Tongue (tissue), 2 donors: ENCODE data around the gene HTT. TPM values are rescaled to one million over a fixed set of nuclear protein-coding genes. Genes with fewer than 3 reads are reported as not detected.

Source experiments
- DNase-seq: peaks from one replicate; pipeline ENCODE4 v3.0.0-alpha.2; 2015
- total RNA-seq: library from RNA; depleted of rRNA; stranded (reverse); fragments of >200 nt; gene quantifications from one replicate; pipeline ENCODE4 v1.2.3, GENCODE V29; 2014

Gene HTT
- total RNA-seq, 1 donor from 2014 or later = 69.3 TPM

DNA sequence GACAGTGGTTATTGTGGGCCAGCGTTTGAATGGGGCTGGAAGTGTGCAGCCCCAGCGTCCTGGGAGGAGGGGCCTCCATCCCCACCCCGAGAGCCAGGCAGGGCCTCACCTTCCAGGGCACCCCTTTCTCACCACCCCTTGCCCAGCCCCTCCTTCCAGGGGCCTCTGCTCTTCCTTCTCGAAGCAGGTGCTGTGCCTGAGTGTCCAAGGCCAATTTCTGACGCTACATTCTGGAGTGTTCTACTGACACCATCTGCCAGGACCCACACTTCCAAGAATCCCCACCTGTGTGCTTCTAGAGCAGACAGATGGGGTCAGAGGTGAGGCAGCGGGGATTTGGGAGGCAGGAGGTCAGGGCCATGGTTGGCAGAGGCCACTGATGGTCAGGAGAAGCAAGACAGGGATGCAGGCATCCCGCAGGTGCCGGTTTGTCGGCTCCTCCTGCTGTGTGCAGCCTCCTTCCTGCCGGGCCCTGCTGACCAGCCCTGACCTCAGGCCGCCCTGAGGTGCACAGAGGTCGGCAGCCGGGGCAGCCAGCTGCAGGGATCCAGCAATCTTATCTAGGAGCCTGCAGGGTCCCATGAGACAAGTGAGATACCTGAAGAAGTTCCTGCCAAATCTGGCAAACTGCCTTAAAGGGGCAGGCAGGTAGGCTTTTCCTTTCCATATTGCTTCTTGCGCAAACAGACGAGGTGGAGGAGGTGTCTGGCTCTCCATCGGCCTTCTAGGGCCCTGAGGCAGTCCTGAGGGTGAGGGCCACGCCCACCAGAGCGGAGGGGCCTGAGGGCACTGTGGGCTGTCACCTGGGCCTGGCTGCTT lies 193.3 kb downstream of the HTT start:
- no peak for DNase-seq

DNA sequence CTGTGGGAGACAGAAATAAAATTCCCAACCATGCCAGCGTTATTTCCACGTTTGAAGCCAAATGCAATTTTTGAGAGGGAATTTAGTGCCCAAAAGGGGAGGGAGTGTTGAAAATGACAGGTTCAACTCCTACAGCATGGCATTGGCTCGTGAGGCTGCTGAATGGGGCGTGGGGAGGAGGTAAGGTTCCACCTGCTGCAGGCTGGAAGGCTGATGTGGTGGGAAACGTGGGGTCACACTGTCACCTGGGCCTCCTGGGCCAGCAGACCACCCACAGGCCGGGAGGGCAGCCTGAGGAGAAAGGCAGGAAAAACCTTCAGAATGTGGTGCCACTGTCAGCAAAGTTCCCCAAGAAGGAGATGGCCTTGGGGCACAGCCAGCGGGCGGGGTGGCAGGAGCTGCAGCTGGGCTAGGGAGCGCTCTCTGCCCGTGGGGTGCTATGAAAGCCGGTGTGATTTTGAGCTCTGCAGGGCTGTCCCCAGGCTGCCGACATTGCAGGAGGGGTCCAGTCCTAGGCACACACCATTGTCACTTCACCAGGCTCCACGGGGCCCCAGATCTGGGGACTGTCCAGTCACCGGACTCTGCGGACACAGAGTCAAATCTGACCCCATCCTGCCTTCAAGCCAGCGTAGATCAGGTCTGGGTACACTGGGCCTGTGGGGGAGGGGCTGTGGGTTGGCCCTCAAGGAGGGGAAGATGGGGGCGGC lies 194.1 kb downstream of the HTT start:
- no peak for DNase-seq

DNA sequence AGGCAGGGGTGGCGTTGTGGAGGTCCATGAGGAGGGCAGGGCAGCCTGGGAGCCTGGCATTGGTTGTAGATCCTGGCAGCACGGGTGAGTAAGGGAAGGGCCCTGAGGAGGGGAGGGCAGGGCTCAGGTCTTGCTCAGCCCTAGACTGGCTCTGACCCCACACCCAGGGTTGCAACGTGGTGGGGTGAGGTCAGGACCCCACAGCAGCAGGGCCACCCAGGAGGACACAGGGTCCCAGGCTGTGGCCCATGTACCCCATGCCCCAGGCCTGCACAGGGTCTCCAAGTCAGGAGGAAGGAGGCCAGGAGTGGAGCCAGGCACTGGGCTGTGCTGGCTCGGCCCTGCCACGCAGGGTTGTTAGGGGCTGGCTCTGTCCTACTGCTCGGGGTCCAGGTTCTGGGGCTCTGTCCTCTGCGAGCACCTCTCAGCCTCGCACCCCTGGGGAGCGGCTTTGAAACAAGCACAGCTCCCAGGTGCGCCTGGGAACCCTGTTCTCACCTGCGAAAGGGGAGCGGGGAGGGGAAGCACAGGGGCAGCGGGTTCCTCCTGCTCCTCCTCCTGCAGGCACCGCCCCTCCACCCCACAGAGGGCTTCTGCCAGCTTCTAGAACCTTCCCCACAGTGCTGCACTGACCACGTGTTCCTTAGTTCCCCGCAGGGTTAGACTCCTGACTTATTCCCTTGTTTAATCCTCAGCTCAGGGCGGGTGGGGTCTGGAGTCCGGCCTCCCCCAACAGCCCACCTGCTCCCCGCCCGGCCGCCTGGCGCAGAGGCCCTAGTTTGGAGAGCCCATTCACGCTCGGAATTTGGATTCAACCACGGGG lies 194.8 kb downstream of the HTT start:
- peak; percentile 78 for DNase-seq

DNA sequence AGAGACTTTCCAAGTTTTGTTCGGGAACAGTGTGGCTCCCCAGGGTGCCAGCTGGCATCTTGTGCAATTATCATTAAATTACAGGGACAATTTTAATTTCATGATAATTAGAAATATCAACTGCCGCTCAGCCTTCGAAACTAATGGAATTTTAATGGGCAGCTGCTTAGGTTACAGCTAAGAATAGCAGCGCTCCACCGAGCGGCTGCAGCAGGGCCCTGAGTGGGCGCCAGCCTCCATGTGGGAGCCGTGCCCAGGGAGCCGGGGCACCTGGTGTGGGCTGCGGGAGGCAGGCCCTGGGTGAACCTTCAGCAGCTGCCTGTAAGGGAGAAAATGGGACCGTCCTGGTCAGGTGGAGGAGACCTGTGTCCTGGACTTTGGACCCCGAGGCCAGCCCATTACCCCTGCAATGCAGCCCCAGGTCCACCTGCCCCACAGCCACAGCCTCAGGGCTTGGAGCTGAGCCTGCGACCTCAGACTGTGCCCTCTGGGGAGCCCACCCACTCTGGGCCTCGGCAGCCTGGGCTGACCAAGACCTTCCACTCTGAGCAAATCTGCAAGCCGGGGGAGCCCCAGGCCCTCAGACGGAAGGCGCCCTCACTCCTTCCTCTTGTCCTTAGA lies 195.6 kb downstream of the HTT start:
- DNase-seq = peak; percentile 83

DNA sequence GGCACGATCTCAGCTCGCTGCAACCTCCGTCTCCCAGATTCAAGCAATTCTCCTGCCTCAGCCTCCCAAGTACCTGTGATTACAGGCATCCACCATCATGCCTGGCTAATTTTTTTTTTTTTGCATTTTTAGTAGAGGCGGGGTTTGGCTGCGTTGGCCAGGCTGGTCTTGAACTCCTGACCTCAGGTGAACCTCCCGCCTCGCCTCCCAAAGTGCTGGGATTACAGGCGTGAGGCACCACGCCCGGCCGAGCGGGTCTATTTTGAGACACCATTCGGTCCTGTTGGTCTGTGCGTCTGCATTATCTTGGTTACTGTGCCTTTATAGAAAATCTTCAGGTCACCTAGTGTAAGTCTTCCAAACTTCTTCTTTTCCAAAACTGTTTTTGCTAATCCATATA lies 196.7 kb downstream of the HTT start:
- no peak for DNase-seq

DNA sequence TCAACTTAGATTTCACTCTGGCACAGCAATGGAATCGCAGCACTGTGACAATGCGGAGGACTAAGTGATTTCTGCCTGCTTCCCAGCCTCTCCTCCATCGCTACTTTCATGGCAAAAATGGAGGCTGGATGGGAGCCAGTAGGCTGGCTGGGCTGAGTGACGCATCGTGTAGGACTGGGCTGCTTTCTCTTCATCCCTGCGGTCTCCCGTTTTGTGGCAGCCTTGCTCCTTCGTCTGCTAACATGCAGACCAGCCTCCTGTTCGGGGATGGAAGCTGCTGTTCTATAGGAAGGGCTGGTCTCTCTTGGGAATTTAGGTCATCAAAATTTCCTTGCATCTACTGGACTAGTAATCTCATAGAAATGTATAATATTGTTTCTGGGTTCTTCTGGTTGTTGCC lies 202.5 kb downstream of the HTT start:
- no peak for DNase-seq

DNA sequence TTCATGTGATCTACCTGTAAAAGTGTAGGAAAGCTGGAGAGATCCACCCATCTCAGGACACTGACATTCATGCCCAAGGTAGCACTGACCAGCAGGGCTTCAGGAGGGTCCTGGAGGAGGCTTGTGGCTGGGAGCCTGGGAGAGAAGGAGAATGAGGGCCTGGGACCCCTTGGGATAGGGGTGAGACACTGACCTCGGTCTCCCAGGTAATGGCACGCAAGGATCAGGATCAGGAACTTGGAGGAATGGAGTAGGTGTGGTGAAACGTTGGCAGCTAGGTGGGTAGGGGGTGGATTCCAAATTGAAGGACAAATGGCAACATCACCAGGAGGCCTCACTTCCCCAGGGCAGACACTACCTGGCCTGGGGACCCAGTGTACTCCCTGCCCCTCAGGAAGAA lies 206.0 kb downstream of the HTT start:
- no peak for DNase-seq

DNA sequence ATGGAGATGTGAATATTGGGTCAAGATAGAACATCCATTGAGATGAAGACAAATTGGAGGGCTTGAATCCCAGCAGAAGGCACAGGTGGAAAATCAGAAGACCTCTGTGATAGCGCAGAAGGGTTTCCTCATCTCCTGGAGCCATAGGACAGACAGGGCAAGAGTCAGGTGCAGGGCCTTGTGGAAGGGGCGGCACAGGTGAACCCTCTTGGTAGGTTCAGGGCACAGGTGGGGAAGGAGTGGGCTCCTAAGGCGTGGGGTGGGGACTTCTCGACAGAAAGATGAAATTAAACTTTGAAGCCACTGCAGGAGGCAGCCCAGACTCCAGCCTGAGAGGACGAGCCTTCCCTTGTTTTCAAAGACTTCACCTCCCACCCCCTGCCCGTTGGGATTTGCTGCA lies 209.0 kb downstream of the HTT start:
- no peak for DNase-seq

DNA sequence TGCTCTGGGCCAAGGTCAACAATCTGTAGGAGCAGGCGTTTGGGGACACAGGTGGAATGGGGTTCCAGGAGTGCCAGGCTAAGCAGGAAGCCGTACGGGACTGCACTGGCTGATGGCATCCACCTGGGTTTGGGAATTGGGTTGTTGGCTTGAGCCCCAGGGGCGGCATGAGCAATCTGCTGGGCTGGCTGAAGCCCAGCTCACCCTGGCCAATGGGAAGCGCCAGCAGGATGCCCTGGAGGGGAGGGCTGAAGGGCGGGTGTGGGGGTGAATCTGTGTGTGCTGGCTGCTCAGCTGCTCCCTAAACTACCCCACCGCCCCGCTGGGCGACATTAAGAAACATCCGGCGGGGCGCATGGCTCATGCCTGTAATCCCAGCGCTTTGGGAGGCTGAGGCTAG lies 209.4 kb downstream of the HTT start:
- no peak for DNase-seq

DNA sequence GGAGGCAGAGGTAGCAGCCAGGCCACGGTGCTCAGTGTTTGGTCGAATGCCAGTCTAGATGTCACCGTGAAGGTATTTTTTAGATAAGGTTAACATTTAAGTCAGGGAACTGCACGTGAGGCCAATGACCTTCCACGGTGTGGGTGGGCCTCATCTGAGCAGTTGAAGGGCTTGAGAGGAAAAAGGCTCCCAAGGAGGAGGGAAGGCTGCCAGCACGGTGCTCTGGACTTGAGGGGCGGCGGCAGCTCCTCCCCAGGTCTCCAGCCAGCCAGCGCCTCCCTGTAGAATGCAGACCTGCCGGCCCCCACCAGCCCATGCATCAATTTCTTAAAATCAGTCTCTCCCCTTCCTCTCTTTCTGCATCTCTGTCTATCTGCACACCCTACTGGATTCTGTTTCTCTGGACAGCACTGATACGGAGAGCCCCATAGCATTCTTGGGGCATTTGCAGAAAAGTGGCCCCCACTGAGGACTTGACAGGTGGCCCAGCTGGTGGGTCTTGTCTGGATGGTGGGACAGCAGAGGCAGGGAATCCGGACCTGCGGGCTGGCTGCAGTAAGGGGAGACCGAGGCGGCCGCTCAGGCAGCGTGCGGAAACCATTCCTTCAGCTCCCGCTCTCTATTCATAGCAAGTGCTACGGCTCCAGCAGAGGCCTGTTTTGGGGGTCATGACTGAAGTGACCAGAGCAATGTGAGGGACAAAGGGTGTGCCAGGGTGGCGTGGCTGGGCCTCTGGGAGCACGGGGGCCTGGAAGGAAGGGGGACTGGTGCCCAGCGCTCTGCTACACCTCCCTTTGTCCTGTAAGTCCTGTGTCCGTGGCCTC lies 210.5 kb downstream of the HTT start:
- no peak for DNase-seq

DNA sequence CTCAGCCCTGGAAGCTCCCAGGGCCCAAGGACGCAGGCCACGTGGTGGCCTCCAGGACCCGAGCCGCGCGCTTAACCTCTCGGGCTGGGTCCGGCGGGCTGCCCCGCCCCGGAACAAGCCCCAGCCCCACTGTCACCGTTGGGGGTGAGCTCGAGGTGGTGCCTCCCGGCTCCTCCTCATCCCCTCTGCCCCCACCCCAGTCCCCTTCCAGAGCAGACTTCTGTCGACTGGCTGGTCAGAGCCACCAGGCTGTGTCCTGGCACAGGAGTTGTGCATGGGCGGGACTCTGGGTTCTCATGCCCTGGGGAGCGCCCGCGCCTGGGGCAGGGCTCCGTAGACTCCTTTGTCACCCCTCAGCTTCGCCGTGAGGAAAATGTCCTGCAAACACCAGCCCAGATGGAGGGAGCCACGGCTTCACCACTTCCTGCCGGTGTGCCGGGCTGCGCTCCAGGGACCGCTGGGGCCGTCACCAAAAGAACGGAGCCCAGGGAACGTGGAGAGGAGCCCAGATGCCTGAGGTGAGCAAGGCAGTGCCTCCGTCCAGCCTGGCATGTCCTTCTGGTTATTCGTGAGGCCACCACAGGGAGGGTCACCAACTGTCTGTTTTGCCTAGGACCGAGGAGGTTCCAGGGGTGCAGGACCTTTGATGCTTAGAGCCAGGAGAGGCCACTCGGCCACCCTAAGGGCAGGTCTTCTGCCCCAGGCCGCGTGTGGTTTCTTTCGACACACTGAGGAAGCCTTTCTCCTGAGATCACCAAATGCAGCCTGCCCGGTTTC lies 211.3 kb downstream of the HTT start:
- DNase-seq = no peak

DNA sequence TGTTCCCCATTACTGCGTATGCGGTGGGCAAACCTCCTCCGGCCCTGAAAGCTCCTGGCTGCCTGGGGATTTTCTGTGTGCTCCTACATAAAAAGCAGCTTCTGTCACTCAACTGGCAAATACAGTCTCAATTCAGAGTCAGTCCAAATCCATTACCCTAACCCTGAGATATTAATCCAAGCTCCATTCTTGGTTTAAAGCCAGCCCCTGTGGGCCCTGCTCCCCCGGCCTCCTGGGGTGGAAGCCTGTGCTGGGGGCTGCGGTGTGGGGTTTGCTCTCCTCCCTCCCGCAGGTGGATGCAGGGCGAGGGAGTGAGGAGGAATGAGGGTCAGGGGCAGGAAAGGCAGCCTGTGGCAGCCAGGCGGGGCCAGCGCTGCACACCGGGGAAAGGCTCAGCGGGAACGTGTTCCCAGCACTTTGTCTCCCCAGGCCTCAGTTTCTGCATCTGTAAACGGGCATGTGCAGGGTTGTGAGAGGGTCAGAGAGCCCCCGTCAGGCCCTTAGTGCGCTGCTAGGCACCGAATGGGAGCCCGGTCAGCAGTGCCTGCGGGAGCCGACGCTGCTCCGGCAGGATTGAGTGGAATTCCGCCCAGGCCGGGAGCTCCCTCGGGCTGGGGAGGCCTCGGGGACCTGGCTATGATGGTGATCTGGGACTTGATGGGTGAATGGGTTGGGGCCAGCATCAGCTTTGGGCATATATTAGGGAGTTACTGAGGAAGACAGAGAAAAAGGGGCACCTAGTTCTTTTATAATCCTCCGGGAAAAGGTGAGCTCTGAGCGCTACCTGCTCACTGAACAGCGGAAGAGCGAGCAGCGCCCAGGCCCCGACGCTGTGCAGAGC lies 212.1 kb downstream of the HTT start:
- peak; percentile 32 for DNase-seq

DNA sequence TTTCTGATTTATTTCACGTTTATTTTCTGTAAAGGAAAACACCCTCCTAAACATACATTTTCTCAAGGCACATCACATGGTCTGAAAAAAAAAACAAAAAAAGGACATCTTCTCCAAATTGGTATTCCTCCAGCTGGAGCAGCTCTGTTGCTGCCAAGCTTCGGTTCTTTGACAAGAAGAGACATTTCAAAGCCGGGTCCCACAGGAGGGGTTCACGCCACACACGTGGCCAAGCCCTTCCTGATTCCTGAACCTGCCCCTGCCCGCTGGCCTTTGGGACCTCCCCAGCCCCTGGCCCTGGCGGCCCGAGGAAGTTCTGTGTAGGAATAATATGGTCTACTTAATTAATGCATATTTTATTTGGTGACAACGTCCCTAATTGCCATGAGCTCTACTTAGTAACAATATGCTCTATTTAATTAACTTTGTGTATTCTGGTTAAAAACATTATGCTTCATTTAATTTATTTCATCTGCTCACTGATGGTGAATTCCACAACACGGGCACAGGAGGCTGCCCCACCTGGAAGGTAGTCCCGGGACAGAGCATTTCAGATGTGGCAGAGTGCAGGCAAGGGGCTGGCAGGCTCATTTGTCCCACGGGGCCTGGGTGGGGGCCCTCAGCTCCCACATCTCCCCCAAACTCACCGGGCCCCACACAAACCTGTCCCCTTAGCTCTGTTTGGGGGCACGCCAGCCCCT lies 212.9 kb downstream of the HTT start:
- peak; percentile 40 for DNase-seq

DNA sequence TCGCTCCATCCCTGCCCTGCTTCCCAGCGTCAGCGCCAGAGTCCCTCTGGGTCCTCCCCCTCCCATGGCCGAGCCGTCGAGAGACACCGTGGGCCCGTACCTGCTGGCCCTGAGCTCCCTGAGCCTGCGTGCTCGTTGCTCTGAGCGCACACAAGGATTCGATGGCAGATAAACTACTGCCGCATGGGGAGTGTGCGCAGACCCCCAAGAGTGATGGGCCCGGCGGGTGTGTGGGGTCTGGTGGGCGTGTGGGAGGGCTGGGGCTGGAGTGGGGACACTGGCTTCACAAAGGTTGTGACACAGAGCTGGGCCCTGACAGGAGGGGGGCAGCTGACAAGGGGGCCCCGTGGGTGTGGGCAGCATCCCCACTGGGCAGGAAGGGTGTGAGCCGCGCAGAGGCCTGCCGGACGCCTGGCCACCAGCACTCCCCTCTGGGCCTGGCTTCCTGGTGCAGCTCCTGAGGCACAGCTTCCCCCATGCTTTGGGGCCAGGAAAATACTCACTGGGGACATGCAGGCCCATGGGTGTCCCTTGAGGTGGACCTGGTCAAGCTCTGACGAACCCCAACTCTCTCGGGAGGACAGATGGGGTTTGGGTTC lies 213.6 kb downstream of the HTT start:
- no peak for DNase-seq

DNA sequence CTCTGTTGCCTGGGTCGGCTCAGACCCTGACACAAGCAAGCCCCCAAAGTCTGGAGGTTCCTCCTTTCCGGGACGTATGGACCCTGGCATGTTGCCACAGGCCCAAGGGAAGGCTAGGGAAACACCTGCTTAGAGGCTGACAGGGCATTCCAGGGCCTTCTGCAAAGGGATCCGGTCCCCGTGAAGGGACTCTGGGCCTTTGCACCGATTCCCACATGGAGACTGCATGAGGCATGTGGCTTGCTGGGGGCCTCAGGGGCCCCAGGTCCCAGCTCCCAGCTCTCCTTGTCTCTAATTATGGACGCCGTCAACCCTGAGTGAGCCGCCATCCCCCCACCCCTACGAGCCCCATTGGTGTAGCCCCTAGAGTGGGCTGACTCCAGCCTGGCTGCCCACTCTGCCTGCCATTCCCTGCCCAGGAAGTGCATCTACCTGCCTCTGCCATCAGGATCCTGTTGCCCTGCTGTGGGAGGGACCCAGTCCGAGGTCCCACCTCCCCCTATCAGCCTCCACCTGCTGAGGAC lies 214.2 kb downstream of the HTT start:
- no peak for DNase-seq

DNA sequence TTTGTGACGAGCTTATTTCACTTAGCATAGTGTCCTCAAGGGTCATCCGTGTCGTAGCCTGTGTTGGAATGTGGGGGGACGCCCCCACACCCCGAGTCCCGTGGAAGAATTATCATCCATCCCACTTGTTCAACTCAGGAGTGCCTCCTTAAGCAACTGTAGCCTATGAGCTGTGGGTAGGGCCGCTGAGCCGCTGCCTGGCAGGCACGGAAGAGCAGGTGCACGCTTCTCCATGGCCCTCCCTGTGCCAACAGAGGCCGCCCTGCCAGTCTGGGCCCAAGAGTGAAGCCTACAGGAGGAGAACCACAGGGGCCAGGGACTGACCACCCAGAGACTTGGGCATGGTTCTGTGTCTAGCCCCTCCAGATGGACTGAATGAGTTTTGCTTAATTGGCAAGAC lies 216.0 kb downstream of the HTT start:
- peak; percentile 32 for DNase-seq

DNA sequence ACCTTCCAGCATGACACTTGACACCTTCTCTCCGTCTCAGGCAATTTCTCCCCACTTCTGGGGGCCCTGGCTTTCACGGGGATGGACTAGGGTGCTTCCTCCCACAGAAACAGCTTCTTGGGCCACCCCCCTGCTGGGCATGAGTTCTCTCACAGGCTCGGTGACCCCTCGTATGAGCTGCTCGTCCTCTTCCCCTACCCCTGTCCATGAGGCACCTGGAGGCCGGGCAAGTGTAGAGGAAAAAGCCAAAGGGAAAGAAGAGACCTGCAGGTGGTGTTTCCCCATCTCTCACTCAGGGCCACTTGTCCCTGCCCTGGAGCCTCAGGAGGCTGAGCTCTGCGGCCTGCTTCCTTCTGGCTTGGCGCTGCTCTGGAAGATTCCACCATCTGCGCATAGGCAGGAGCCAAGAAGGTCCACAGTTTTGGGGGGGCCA lies 216.4 kb downstream of the HTT start:
- DNase-seq = no peak

DNA sequence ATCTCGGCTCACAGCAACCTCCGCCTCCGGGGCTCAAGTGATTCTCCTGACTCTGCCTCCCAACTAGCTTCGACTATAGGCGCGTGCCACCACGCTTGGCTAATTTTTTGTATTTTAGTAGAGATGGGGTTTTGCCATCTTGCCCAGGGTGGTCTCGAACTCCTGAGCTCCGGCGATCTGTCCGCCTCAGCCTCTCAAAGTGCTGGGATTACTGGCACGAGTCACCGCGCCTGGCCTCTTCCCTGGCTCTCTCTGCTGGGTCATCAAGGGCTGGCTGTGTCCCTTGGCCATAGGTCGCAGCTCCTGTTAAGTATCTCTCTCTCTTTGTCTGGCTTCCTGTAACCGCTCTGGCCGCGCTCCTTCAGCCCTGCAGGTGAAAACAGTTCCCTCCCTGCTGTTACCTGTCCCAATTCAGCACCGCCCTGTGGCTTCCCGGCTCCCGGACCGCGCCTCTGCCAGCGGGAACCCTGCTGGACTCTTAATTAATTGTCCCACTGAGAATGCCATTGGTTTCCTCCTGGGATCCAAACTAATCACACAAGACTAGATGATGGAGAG lies 217.0 kb downstream of the HTT start:
- DNase-seq = no peak
